Neural progenitor cell (in vitro differentiated cells): ENCODE measurements around the gene GNAS-AS1.

ENCODE experiments used
- EZH2 ChIP-seq: fragments of 200-600 bp; sonication (generic); IDR thresholded peaks from 2 replicates; pipeline ENCODE4 v1.6.1; 2017; ENCODE audit warnings: antibody characterized with exemption, mild to moderate bottlenecking, moderate library complexity
- TF ChIP-seq, protein P1 (sequence below): fragments of 200-600 bp; sonication (generic); IDR thresholded peaks from 2 replicates; pipeline ENCODE4 v1.5.1; 2017; ENCODE audit warnings: antibody characterized with exemption, mild to moderate bottlenecking

DNA sequence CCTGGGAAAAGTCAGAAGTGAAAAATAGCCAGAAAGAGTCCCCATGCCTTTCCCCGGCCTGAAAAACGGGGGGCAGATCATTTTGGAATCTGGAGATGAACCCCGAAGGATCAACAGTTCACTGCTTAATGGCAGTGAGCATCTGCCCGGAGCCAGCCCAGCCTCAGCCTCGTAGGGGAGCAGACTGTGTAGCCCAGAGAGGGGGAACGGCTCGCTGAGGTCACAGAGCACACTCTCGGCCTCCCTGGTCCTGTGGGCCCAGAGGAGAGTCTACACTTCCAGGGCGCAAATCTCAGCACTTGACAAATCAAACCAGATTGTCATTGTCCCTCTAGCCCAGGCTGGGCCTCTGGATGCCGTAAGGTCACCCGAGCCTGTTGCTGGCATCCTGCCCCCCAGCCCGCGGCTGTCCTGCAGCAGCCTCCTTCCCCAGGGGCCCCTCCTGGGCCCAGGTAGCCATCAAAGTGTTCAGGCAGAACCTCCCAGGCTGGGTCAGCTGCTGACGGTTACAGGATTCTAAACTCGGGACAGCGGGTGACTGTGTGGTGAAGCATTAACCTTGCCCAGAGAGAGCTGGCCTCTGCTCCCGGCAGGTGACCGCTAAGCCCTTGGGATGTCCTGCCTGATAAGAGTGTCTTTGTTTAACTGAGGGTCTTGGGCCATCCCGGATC lies 56.1 kb downstream of the GNAS-AS1 start:
- TF ChIP-seq EZH2, result no peak
- TF ChIP-seq, protein P1, sequence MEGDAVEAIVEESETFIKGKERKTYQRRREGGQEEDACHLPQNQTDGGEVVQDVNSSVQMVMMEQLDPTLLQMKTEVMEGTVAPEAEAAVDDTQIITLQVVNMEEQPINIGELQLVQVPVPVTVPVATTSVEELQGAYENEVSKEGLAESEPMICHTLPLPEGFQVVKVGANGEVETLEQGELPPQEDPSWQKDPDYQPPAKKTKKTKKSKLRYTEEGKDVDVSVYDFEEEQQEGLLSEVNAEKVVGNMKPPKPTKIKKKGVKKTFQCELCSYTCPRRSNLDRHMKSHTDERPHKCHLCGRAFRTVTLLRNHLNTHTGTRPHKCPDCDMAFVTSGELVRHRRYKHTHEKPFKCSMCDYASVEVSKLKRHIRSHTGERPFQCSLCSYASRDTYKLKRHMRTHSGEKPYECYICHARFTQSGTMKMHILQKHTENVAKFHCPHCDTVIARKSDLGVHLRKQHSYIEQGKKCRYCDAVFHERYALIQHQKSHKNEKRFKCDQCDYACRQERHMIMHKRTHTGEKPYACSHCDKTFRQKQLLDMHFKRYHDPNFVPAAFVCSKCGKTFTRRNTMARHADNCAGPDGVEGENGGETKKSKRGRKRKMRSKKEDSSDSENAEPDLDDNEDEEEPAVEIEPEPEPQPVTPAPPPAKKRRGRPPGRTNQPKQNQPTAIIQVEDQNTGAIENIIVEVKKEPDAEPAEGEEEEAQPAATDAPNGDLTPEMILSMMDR, result no peak
